HG03432 (cell line): Measurements from ENCODE around the gene PRR5.
"Not testable (repeated sequence)": the region's sequence is repeated elsewhere in the genome, so short reads cannot be mapped to it uniquely, and the experiment has no call there.

ENCODE experiments used
- ATAC-seq: cut with Tn5 transposase; IDR thresholded peaks from one replicate; pipeline ENCODE4 v1.9.1; 2021; ENCODE audit warnings: mild to moderate bottlenecking, moderate library complexity; ENCODE audit not compliant: unreplicated experiment

PRR5 gene, protein sequence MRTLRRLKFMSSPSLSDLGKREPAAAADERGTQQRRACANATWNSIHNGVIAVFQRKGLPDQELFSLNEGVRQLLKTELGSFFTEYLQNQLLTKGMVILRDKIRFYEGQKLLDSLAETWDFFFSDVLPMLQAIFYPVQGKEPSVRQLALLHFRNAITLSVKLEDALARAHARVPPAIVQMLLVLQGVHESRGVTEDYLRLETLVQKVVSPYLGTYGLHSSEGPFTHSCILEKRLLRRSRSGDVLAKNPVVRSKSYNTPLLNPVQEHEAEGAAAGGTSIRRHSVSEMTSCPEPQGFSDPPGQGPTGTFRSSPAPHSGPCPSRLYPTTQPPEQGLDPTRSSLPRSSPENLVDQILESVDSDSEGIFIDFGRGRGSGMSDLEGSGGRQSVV

DNA sequence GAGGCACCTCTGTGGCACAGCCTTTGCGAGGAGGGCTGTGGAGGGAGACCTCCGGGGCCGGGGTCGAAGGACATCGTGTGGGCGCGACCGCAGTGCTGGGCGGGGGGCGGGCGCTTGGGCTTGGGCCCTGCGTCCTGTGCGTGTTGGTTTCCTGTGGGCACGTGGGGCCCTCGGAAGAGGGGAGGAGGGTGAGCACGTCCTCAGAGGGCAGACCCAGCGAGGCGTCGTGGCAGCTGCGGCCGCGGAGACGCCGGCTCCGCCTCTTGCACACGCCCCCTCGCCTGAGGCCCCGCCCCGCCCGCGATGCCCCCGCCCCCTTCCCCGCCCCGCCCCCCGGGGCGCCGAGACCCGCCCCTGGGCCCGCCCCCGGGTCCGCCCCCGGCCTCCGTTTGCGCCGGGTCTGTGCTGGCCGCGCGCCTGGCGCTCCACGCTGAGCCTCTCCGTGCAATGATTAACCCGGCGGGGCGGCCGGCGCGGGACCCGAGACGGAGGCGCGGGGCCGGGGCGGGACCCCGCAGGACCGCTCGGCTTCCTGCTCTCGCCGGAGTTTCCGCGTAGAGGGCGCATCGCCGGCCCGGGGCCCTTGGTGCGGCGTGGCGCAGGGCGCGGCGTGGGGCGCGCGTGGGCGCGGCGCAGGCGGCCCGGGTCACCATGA lies at the start of gene PRR5:
Gene PRR5 (plus strand): TSS at position 381 of the 655 bp plus-strand sequence. CDS start 271 bp downstream, at position 652.
- peak; percentile 65 for ATAC-seq

DNA sequence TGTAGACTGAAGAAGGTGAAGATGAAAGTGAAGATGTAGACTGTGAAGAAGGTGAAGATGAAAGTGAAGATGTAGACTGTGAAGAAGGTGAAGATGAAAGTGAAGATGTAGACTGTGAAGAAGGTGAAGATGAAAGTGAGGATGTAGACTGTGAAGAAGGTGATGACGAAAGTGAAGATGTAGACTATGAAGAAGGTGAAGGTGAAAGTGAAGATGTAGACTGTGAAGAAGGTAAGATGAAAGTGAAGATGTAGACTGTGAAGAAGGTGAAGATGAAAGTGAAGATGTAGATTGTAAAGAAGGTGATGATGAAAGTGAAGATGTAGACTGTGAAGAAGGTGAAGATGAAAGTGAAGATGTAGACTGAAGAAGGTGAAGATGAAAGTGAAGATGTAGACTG lies 49.1 kb upstream of the PRR5 start:
- ATAC-seq: not testable (repeated sequence)

DNA sequence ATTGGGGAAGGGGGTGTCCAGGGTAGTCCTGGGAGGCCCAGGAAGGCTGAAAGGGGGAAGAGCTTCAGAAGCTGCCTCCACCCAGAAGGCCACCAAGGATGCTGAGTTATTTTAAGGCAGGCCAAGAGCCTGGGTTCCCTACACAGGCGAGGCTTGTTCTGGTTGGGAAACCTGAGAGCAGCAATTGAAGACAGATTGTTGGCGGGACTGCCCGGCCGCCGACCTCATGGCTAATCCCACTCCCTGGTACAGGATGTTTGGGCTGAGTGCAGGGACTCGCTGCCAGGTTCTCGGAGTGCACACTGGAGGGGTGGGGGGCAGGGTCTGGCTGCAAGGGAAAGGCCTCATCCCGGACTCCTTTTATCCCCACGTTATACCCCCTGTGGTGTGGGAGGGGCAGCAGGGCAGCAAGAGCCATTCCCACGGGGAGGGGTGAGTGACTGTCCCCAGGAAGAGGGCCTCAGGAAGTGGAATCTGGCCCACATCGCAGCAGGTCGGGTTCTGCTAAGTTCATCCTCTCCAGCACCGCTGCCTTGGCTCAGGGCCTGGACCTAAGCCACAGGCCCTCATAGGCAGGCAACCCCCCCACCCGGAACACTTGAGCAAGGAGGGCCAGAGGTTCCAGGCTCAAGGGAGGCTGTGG lies 43.6 kb upstream of the PRR5 start:
- ATAC-seq: no peak

DNA sequence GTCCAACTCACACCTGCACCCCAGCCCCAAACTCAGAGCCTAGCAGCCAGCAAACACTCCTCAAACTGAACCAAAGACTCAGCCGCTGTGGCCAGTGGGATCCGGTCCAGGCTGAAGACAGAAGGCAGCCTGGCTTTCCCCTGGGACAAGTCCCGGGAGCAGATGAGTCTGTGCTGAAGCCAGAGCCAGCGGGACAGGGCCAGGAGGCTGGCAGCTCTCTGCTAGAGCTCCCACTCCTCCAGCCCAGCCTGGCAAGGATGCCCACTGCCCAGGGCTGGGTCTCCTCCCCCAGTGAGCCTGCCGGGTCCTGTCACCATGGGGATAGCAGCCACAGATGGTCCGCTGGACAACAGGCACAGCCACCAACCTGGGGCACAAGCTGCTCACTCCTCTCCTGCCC lies 42.9 kb upstream of the PRR5 start:
- ATAC-seq: no peak

DNA sequence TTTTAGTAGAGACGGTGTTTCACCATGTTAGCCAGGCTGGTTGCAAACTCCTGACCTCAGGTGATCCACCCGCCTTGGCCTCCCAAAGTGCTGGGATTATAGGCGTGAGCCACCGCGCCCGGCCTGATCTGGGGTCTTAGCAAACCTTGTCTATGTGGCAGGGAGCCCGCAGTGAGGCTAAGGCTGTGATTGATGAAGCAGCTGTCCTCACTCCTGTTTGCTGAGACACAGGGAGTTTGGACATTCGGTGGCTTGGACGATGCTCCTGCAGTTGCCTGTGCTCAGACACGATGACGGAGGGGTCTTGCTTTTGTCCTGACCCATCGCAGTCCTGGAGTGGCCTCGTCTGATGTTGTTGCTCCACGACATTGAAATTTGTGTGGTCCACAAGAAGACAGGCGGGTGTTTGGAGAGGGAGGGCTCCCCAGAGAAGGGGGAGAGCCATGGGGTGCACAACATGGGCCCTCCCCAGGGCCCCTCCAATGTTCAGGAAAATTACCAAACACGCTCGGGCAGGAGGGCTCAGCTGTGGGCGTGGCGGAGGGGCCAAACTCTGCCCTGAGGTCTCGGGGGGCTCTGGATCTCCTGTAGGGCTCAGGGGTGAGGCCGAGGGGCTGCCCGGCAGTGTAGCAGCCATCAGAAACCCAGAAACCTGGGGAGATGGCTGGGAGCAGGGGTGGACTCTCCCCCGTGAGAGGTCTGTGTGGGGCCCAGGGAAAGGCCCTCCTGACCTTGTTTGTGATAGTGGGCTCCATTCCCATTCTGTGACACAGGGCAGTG lies 41.8 kb upstream of the PRR5 start:
- no peak for ATAC-seq

DNA sequence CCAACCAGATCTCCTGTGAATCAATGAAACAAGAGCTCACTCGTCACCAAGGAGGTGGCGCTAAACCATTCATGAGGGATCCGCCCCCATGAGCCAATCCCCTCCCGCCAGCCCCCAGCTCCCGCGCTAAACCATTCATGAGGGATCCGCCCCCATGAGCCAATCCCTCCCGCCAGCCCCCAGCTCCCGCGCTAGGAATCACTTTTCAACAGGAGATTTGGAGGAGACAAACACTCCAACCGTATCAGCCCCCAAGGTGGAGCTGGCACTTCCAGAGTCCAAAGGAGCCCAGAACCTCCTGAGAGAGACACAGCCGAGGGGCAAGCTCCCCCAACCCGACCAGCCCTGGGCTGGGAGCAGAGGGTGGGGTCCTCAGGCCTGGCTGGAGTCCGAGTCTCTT lies 40.9 kb upstream of the PRR5 start:
- no peak for ATAC-seq

DNA sequence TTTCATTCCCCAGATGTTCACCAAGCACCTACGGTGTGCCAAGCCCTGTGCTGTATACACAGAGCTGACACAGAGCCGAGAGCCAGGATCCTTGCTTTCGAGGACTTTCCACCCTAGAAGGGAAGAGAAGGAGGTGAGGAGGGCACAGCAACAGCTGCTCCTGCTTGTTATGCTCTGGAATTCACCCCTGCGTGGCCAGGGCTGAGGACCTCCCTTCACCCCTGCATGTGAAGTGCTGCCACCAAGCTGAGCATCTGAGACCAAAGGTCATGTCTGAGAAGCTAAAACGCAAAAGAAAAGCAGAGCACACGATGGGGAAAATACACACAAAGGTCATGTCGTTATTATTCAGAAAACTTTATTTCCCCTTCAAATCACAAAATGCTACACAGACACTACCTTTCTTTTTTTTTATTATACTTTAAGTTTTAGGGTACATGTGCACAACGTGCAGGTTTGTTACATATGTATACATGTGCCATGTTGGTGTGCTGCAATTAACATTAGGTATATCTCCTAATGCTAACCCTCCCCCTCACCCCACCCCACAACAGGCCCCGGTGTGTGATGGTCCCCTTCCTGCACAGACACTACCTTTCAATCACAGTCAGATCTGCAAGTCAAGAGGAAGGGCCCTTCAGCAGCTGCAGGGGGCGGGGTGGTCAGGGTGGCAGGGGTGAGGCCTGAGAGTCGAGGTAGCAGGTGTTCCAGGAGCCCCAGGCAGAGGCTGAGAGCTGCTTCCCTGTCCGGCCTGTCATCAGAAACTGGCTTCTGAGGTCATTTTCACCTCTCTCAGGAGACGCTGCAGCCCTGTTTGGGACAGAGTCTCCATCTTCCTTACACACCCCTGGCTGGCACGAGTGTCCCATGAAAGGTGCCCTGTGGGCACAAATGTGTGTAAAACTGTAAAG lies 40.1 kb upstream of the PRR5 start:
- ATAC-seq: no peak

DNA sequence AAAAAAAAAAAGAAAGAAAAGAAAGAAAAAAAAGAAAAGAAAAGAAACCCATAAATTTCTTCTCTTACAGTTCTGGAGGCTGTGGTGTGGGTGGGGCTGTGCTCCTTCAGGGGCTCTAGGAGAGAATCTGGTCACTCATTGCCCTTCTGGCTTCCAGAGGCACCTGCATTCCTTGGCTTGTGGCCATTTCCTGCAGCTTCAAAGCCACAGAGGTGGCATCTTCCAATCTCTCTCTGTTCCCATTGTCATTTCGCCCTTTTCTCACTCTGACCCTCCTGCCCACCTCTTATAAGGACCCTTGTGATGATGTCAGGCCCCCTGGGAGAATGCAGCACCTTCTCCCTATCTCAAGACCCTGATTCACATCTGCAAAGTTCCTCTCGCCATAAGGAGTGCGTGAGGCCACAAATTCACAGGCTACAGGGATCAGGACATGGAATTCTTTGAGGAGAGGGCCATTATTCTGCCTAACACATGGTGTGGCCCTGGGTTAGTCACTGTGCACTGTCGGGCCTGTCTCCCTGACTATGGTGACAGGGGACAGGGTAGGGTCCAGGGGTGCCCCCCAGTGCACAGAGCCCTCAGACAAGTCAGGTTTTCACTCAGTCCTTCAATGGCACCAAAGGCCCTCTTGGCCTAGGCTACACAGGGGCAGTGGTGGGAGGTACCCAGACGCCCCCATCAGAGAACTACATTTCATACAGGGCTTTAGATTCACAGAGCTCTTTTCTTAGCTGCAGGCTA lies 38.6 kb upstream of the PRR5 start:
- ATAC-seq: no peak

DNA sequence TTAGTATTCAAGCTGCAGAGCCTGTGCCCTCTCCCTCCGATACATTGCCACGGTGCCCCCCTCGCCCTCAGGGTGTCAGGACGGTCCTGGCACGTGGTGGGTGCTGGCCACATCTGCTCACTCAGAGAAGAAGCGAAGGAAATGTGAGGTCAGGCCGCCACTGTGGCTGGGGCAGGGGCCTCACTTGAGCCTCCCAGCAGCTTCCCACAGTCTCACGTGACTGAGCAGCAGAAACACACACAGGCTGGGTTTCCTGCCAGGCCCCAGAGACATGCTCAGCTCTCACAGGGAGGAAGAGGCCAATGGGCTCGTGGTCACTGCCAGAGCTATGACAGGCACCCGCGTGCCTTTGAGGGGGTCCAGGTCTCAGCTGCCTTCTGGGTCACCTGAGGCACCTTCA lies 37.9 kb upstream of the PRR5 start:
- no peak for ATAC-seq

DNA sequence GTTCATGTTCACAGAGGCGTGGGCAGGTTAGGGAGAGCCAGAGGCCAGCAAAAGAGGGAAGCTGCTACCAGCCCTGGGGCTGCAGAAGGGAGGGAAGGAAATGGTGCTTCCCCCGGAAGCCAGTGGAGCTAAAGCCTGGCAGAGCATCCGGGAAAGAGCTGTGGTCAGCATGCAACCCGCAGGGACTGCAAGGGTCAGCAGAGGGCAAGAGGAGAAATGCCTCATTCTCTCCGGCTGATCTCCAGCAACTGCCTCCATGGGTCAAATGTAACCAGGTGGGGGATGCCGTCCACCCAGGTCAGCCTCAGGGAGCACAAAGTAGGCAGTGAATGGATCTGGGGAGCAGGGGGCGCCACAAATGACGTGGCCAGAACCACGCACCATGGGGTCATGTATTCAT lies 36.9 kb upstream of the PRR5 start:
- ATAC-seq: no peak

DNA sequence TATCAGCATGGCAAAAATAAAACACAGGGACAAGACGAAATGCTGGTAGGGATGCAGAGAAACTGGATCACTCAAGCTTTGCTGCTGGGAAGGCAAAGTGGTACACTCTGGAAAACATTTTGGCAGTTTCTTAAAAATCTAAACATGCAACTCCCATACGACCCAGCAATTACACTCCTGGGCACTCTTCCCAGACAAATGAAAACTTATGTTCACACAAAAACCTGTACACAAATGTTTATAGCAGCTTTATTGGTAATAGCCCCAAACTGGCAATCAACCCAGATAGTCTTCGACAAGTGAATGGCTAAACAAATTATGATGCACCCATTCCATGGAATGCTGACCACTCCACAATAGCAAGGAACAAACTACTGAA lies 35.8 kb upstream of the PRR5 start:
- ATAC-seq: no peak

DNA sequence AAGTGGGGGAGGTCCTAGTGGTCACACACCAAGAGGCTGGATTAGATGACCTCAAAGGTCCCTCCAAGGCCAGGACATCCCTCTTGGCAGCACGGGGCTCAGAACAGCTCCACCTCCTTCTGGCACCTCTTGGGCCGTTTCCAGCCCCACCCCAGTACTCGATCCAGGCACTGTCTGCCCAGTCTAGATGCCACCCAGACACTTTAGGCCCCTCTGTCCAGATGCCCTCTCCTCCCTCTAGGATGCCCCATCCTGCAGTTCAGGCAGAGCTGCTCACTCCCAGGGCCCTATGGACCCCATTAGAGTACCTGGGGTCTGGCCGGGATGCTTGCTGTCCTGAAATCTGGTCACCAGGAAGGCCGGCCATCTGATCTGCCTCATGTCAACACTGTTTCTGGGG lies 34.7 kb upstream of the PRR5 start:
- ATAC-seq: no peak

DNA sequence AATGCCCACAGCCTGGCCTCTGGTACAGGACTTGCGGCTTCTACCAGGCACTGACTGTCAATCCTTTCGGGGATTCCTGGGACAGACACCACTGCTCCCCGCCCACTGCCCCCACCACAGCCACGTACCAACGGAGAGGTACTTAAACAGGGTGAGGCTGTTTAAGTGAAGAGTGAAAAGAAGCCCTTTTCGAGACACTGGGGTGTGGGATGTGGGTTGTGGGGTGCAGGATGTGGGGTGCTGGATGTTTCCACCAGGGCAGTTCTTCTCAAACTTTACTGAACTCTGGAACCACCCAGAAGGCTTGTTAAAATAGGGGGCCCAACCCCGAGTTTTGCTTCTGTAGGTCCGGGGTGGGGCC lies 34.2 kb upstream of the PRR5 start:
- no peak for ATAC-seq

DNA sequence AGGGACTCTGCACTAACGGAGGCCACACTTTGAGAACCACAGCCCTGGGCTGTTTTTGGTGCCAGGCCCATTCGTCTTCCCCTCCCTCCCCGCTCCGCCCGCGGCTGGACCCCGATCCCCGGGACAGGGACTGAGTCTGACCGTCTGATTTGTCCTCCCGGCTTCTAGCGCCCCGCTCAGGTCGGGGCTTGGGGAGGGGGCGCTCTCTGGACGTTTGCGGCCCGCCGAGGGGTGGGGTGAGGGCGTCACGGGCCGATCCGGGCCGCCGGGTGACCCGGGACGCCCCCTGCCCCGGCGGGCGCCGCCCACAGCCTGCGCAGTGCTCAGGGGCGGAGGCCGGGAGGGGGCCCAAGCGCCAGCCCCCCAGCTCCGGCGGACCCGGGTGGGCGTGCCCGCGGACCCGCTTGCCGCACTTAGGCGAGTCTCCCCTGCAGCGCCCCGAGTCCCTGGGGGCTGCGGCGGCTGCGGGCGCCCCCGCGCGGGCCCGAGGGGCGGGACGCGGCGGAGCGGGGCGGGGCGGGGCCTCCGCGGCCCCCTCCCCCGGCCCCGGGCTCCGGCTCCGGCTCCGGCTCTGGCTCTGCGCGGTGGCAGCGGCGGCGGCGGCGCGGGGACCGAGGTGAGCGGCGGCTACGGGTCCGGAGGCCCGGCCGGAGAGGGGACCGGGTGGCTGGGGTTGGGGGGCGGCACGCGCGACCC lies 33.7 kb upstream of the PRR5 start:
- ATAC-seq: no peak

DNA sequence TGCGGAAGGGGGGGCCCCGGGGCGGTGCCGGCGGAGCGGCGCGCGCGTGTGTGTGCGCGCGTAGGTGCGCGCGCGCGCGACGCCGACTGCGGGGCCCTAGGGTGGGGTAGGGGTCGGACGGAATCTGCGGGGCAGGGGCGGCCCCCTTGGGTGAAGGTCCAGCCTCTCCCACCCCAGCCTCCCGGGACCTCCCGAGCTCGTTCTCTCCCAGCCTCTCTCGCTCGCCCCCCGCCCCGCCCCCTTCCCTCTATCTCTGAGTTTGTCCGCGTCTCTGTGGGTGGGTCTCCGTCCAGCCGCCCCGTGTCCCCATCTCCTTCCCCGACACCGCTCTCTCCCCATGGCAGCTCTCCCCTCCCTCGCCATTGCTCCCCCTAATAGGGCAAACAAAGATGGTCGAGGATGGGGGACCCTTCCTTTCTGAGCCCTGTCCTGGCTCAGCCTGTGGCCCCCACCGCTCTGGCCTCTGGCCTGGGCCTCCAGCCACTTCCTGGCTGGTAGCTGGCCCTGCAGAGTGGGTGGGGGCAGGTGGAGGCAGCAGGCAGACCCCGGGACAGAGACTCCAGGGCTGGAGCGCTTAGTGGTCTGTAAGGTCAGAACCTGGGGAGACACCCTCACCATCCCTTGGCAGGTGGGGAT lies 33.0 kb upstream of the PRR5 start:
- no peak for ATAC-seq

DNA sequence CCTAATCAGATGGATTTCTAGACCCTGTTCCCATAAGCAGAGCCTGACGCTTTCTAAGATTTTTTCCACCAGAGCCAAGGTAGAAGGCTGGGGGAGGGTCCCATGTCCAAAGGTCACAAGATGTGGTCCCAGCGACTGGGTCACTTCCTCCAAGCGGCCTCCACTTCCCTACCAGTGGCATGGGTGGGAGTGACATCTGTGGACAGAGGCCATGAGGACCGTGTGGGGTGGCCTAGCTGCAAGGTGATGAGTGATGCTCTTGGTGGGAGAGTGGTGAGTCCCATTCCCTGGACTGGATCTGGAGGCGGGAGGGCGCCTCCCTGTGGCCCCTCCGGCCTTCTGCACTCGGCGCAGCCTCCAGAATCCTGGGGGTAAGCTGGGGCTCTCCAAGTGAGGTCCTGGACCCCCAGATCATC lies 32.4 kb upstream of the PRR5 start:
- no peak for ATAC-seq

DNA sequence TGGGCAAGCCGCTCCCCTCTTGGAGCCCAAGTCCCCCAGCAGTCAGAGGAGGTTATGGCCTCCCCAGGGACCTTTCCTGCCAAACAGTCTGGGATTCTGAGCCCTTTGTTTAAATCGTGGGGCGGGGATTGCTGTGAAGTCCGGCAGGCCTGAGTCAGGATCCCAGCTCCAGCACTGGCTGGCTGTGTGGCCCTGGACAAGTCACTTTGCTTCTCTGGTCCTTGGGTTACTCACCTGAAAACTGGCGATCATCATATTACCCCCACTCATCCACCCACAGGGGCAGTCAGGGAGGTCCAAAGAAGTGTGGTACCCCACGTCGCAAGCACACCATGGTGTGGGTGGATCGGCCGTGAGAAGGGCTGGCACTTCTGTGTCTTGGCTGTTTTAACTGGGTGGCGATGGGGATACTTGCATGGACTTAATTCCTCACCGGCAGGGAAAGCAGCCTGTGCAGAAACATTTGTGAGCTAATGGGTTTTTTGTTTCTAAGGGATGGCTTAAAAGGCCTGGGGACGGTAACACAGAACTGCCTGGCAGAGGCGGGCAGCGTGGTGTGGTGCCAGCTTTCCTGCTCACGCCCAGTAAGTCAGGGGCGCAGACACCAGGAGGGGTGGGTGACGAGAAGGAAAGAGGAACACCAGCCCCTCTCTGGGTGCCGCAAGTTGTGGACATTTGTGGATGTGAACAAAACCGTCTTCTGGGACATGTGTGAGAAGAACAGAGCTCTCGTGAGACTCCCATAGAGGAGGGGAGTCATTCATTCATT lies 31.6 kb upstream of the PRR5 start:
- no peak for ATAC-seq

DNA sequence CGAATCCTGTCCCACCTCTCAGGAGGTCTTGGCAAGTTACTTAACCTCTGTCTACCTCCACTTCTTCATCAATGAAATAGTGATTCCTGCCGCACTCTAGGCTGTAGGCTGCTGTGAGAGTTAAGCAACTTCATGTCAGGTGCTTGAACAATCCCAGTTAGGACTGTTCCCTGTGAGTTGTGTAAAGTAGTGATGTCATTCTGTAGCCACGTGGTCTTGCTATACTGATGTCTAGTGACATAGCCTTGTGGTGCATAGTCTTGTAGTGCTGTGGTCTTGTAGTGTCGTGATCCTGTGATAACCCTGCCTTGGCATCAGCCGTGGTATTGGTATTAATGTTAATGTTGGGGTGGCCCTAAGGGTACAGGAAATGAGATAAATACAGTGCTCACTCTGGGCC lies 30.3 kb upstream of the PRR5 start:
- no peak for ATAC-seq
